KMS-11 (cell line): ENCODE measurements around the gene KLHL25.

ENCODE experiments used
- H2AFZ ChIP-seq: fragments of 200-600 bp; sonication (generic); 2 replicates; pipeline ENCODE4 v1.6.1; 2016; ENCODE audit warnings: antibody characterized with exemption, mixed run types, low read depth
- H3K27ac ChIP-seq: fragments of 200-600 bp; sonication (generic); 2 replicates; pipeline ENCODE4 v1.6.1; 2016; ENCODE audit warnings: mild to moderate bottlenecking, mixed run types
- H3K27me3 ChIP-seq: fragments of 200-600 bp; sonication (generic); 2 replicates; pipeline ENCODE4 v1.6.1; 2017; ENCODE audit warnings: mild to moderate bottlenecking, low read depth, mixed run types, moderate library complexity; ENCODE audit not compliant: insufficient read depth
- H3K36me3 ChIP-seq: fragments of 200-600 bp; sonication (generic); 2 replicates; pipeline ENCODE4 v1.6.1; 2017; ENCODE audit warnings: mild to moderate bottlenecking, mixed run types; ENCODE audit not compliant: insufficient read depth
- H3K4me1 ChIP-seq: fragments of 200-600 bp; sonication (generic); 2 replicates; pipeline ENCODE4 v1.6.1; 2016; ENCODE audit warnings: mild to moderate bottlenecking, low read depth, mixed run types; ENCODE audit not compliant: poor library complexity, severe bottlenecking
- H3K4me2 ChIP-seq: fragments of 200-600 bp; sonication (generic); 2 replicates; pipeline ENCODE4 v1.7.0; 2016; ENCODE audit warnings: mild to moderate bottlenecking, mixed run types
- H3K4me3 ChIP-seq: fragments of 200-600 bp; sonication (generic); IDR thresholded peaks from 2 replicates; pipeline ENCODE4 v1.6.1; 2017; ENCODE audit warnings: low read depth, low read length, mixed read lengths; ENCODE audit not compliant: insufficient read depth
- H3K79me2 ChIP-seq: fragments of 200-600 bp; sonication (generic); 2 replicates; pipeline ENCODE4 v1.6.1; 2016; ENCODE audit warnings: low read depth, mixed run types; ENCODE audit not compliant: insufficient read depth
- H3K9ac ChIP-seq: fragments of 200-600 bp; sonication (generic); 2 replicates; pipeline ENCODE4 v1.6.1; 2016; ENCODE audit warnings: mild to moderate bottlenecking, mixed run types
- H4K20me1 ChIP-seq: fragments of 200-600 bp; sonication (generic); 2 replicates; pipeline ENCODE4 v1.6.1; 2016; ENCODE audit warnings: mild to moderate bottlenecking, mixed run types; ENCODE audit not compliant: insufficient read depth
- TF ChIP-seq, protein P1 (sequence below): fragments of 200-600 bp; sonication (generic); conservative IDR thresholded peaks from 2 replicates; pipeline ENCODE4 v1.6.1; 2017; ENCODE audit warnings: low read depth, mild to moderate bottlenecking, antibody characterized with exemption, low read length, moderate library complexity, mixed read lengths

KLHL25 gene

DNA sequence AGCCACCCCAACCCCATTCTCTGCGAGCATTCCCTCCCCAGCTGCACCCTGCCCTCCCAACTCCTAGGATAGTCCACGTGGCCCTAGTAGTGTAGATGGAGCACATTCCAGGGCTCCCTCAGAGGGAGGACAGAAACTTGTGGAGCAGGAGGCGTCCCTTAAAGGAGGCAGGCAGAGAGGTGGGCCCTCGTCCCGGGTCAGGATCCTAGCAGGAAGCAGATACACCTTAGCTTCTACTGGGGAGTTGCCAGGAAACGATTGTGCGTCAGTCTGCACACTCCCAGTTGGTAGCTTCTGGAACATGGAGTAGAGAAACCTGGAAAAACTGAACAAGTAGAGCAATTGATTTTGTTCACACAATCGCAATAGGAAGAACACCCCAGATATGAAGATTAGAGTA, 43.9 kb upstream of the KLHL25 start:
- H2AFZ ChIP-seq, result no peak overlapping the region
- no peaks in the 10 kb centered on the region for H3K27me3 ChIP-seq
- no peak overlapping the region for H3K27ac ChIP-seq
- no peaks in the 10 kb centered on the region for H3K79me2 ChIP-seq
- TF ChIP-seq, protein P1, sequence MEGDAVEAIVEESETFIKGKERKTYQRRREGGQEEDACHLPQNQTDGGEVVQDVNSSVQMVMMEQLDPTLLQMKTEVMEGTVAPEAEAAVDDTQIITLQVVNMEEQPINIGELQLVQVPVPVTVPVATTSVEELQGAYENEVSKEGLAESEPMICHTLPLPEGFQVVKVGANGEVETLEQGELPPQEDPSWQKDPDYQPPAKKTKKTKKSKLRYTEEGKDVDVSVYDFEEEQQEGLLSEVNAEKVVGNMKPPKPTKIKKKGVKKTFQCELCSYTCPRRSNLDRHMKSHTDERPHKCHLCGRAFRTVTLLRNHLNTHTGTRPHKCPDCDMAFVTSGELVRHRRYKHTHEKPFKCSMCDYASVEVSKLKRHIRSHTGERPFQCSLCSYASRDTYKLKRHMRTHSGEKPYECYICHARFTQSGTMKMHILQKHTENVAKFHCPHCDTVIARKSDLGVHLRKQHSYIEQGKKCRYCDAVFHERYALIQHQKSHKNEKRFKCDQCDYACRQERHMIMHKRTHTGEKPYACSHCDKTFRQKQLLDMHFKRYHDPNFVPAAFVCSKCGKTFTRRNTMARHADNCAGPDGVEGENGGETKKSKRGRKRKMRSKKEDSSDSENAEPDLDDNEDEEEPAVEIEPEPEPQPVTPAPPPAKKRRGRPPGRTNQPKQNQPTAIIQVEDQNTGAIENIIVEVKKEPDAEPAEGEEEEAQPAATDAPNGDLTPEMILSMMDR, result no peak
- no peak overlapping the region for H3K9ac ChIP-seq
- no peaks in the 10 kb centered on the region for H4K20me1 ChIP-seq
- H3K4me2 ChIP-seq, result no peak overlapping the region
- H3K4me1 ChIP-seq, result peaks cover 6% of the 10 kb centered on the region
- H3K36me3 ChIP-seq, result no peaks in the 10 kb centered on the region
- H3K4me3 ChIP-seq, result no peak overlapping the region

DNA sequence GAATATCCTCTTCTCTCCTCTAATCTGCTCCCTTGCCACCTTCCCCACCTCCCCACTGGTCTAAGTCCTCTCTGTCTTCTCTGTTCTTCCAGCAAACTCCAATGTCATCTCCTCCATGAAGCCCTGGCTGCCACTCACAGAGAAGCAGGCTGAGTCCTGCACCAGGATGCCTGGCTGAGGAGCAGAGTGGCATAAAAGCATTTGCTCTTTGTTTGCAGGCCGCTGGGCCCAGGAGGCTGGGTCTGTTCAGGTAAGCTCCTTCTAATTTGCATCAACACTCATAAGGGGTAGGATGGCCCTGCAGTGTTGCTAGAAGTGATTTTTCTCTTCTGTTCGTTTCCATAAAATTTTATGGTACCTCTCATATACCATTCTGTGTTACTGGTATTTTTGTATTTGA, 43.2 kb upstream of the KLHL25 start:
- Histone ChIP-seq H4K20me1 (no peaks in the 10 kb centered on the region), H3K4me3 (no peak overlapping the region), H3K4me1 (peaks cover 6% of the 10 kb centered on the region), H3K27me3 (no peaks in the 10 kb centered on the region), H3K27ac (no peak overlapping the region), H3K79me2 (no peaks in the 10 kb centered on the region), H3K9ac (no peak overlapping the region), H2AFZ (no peak overlapping the region), H3K36me3 (no peaks in the 10 kb centered on the region), H3K4me2 (no peak overlapping the region)
- TF ChIP-seq, protein P1, result no peak

DNA sequence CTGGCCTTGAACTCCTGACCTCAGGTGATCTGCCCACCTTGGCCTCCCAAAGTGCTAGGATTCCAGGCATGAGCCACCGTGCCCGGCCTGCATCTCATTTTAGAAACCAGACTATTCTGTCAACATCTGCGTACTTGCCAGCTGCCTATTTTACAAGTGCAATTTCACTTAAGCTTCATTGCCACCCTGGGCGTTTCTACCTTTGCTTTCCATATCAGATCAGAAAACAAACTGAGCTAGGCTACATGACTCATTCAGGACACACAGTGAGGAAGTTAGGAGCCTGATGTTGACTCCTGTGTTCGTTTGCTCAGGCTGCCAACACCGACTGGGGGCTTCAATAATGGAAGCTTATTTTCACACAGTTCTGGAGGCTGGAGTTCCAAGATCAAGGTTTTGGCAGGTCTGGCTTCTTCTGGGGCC, 42.3 kb upstream of the KLHL25 start:
- no peak overlapping the region for H3K4me2 ChIP-seq
- H3K4me1 ChIP-seq, result peaks cover 6% of the 10 kb centered on the region
- no peaks in the 10 kb centered on the region for H3K27me3 ChIP-seq
- H3K36me3 ChIP-seq, result no peaks in the 10 kb centered on the region
- H3K9ac ChIP-seq, result no peak overlapping the region
- no peak overlapping the region for H2AFZ ChIP-seq
- TF ChIP-seq, protein P1, result no peak
- H3K79me2 ChIP-seq, result no peaks in the 10 kb centered on the region
- no peak overlapping the region for H3K4me3 ChIP-seq
- no peaks in the 10 kb centered on the region for H4K20me1 ChIP-seq
- no peak overlapping the region for H3K27ac ChIP-seq

DNA sequence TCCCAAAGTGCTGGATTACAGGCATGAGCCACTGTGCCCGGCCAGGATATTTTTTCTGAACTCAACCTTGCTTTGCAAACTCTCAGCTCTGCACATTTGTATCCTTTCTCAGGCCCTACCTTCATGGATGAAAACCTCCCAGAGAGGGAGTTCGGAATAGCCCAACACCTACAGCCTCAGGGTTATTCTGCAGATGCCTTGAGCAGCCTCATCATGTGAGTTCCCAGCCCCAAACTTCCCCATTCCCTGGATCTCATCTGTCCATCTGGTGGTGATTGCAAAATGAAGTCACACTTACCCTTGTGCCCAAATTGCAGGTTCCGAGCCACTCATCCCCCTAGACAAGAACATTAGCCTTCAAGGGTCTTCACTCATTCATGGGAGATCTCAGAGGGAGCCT, 39.9 kb upstream of the KLHL25 start:
- TF ChIP-seq, protein P1, result no peak

More for the DNA sequence above, 39.9 kb upstream of the KLHL25 start:
- Histone ChIP-seq H3K4me3 (no peak overlapping the region), H3K79me2 (no peaks in the 10 kb centered on the region), H3K27me3 (no peaks in the 10 kb centered on the region), H2AFZ (no peak overlapping the region), H3K4me1 (no peaks in the 10 kb centered on the region), H3K4me2 (no peak overlapping the region), H4K20me1 (no peaks in the 10 kb centered on the region), H3K27ac (no peak overlapping the region), H3K36me3 (no peaks in the 10 kb centered on the region), H3K9ac (no peak overlapping the region)
